Loucy (cell line): ENCODE measurements around the gene PPP1R13B.

Experiments used
- H2AFZ ChIP-seq: fragments of 200-600 bp; sonication (generic); 2 replicates; pipeline ENCODE4 v1.6.0; 2016; ENCODE audit warnings: antibody characterized with exemption, mild to moderate bottlenecking, low read length, moderate library complexity
- H3F3A ChIP-seq: fragments of 200-600 bp; 2 replicates; pipeline ENCODE4 v1.6.0; 2016; ENCODE audit warnings: antibody characterized with exemption, low read depth, mild to moderate bottlenecking
- H3K27me3 ChIP-seq: fragments of 200-600 bp; sonication (generic); 2 replicates; pipeline ENCODE4 v1.6.1; 2014; ENCODE audit warnings: low read length, mild to moderate bottlenecking; ENCODE audit not compliant: insufficient read depth, poor library complexity, severe bottlenecking
- H3K36me3 ChIP-seq: fragments of 200-600 bp; sonication (generic); 2 replicates; pipeline ENCODE4 v1.6.1; 2016; ENCODE audit warnings: low read length; ENCODE audit not compliant: insufficient read depth
- H3K4me1 ChIP-seq: fragments of 200-600 bp; sonication (generic); 2 replicates; pipeline ENCODE4 v1.5.1; 2014; ENCODE audit warnings: low read length, mild to moderate bottlenecking; ENCODE audit not compliant: insufficient read depth, poor library complexity, severe bottlenecking
- H3K4me2 ChIP-seq: fragments of 200-600 bp; sonication (generic); 2 replicates; pipeline ENCODE4 v1.6.0; 2014; ENCODE audit warnings: antibody characterized with exemption, low read length, low read depth, mild to moderate bottlenecking; ENCODE audit not compliant: poor library complexity, severe bottlenecking
- H3K4me3 ChIP-seq: fragments of 200-600 bp; sonication (generic); 2 replicates; pipeline ENCODE4 v1.5.1; 2014; ENCODE audit warnings: low read length, mild to moderate bottlenecking, mixed read lengths; ENCODE audit not compliant: poor library complexity, severe bottlenecking
- H3K79me2 ChIP-seq: fragments of 200-600 bp; sonication (generic); 2 replicates; pipeline ENCODE4 v1.6.1; 2014; ENCODE audit warnings: low read length; ENCODE audit not compliant: insufficient read depth
- H3K9ac ChIP-seq: fragments of 200-600 bp; sonication (generic); 2 replicates; pipeline ENCODE4 v1.6.0; 2014; ENCODE audit warnings: mild to moderate bottlenecking, low read depth, low read length, moderate library complexity; ENCODE audit not compliant: poor library complexity, severe bottlenecking
- H3K9me2 ChIP-seq: fragments of 200-600 bp; sonication (generic); replicated peaks from 2 replicates; pipeline ENCODE4 v1.6.1; 2016; ENCODE audit warnings: low read depth, low read length, mixed read lengths
- H3K9me3 ChIP-seq: fragments of 200-600 bp; sonication (generic); 2 replicates; pipeline ENCODE4 v1.6.1; 2014; ENCODE audit warnings: mild to moderate bottlenecking, antibody characterized with exemption, low read length, low read depth; ENCODE audit not compliant: insufficient read depth
- H4K20me1 ChIP-seq: fragments of 200-600 bp; sonication (generic); 2 replicates; pipeline ENCODE4 v1.6.0; 2014; ENCODE audit warnings: antibody characterized with exemption, low read length, mild to moderate bottlenecking; ENCODE audit not compliant: insufficient read depth, poor library complexity, severe bottlenecking
- CTCF ChIP-seq: fragments of 200-600 bp; sonication (generic); conservative IDR thresholded peaks from 2 replicates; pipeline ENCODE4 v1.5.1; 2014; ENCODE audit warnings: mild to moderate bottlenecking, antibody characterized with exemption, low read length
- EZH2phosphoT487 ChIP-seq: fragments of 200-600 bp; IDR thresholded peaks from 2 replicates; pipeline ENCODE4 v1.6.1; 2018; ENCODE audit warnings: antibody characterized with exemption, mild to moderate bottlenecking, moderate library complexity, borderline replicate concordance

The PPP1R13B gene

DNA sequence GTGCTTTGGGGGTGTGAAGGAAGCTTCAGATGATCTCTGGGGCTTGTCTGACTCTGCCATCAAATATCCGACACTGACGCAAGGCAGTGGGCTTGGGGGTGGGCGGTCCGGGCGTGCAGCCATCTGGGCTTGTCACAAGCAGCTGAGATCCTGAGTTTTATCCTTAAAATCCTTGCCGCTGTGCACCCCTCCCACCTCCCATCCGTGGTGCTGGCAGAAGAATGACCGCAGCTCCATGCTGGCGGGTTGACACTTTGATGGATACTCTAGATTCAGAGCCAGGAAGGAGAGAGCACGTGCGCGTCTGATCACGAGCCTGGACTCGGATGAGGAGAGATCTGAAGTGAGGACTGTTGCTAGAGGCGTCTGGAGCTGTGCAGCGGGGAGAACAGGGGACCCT is 128.8 kb downstream of the PPP1R13B start:
- H2AFZ ChIP-seq, result no peak overlapping the region
- no peaks in the 10 kb centered on the region for H3K9me2 ChIP-seq
- no peak overlapping the region for H3K4me2 ChIP-seq
- no peaks in the 10 kb centered on the region for H3K27me3 ChIP-seq
- H3K9me3 ChIP-seq, result no peaks in the 10 kb centered on the region
- no peaks in the 10 kb centered on the region for H3K36me3 ChIP-seq
- no peaks in the 10 kb centered on the region for H3F3A ChIP-seq
- H4K20me1 ChIP-seq, result peaks cover 9% of the 10 kb centered on the region
- H3K9ac ChIP-seq, result no peak overlapping the region
- H3K79me2 ChIP-seq, result peaks cover 36% of the 10 kb centered on the region
- H3K4me1 ChIP-seq, result peaks cover 8% of the 10 kb centered on the region
- TF ChIP-seq CTCF (no peak), EZH2phosphoT487 (no peak)
- H3K4me3 ChIP-seq, result no peak overlapping the region

GRCh38 chr14:103716899-103717411 is 130.4 kb downstream of the PPP1R13B start:
- H3K9me3 ChIP-seq, result no peaks in the 10 kb centered on the region
- H3K4me1 ChIP-seq, result peaks cover 12% of the 10 kb centered on the region
- H2AFZ ChIP-seq, result no peak overlapping the region
- H3K79me2 ChIP-seq, result peaks cover 43% of the 10 kb centered on the region
- peak overlapping the region; percentile 77 for H3K4me2 ChIP-seq
- peak overlapping the region; percentile 74 for H3K9ac ChIP-seq
- H3K4me3 ChIP-seq, result peak overlapping the region; percentile 76
- H3K9me2 ChIP-seq, result no peaks in the 10 kb centered on the region
- no peaks in the 10 kb centered on the region for H3F3A ChIP-seq
- H3K27me3 ChIP-seq, result no peaks in the 10 kb centered on the region
- H4K20me1 ChIP-seq, result peaks cover 9% of the 10 kb centered on the region
- TF ChIP-seq EZH2phosphoT487, result no peak
- TF ChIP-seq CTCF, result no peak
- H3K36me3 ChIP-seq, result no peaks in the 10 kb centered on the region

DNA sequence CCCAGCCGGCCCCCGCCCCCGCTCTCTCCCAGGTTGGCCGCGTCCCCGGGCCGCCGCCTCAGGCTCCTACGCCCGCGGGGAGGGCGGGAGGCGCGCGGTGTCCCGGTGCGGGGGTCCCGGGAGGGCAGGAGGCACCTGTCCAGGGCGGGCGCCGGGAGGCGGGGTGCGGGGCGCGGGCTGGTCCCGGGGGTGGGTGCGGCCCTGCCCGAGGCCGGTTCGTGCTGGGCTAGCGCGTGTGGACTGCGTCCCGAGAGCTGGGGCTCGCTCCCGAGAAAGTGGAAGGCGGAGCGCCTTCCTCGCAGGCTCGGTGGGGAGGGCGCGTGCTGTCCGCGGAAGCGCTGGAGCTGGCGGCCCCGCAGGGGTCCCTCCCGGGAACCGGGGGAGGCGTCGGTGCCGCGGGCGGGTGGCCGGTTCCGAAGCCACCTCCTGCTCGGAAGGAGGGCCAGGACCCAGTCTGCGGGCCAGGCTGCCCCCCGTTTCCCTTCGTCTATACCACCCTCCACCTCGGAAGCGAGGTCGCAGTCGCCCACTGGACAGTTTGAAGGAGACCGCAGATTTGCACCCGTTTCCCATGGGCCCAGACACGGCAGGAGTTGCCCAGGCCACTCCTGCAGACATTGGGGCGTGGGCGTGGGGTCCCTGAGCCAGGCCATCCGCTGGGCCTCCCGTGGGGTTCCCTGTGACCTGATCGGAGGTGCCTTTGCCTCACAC is 131.1 kb downstream of the PPP1R13B start:
- Histone ChIP-seq H3K9me2 (no peaks in the 10 kb centered on the region), H3K36me3 (no peaks in the 10 kb centered on the region), H3K9ac (peak overlapping the region; percentile 74), H3F3A (no peaks in the 10 kb centered on the region), H3K4me1 (peaks cover 12% of the 10 kb centered on the region), H3K9me3 (no peaks in the 10 kb centered on the region), H3K79me2 (peaks cover 43% of the 10 kb centered on the region), H2AFZ (peak overlapping the region; percentile 31; the same call in 1 of the 2 replicates), H4K20me1 (peaks cover 9% of the 10 kb centered on the region), H3K4me2 (peak overlapping the region; percentile 77), H3K27me3 (no peaks in the 10 kb centered on the region), H3K4me3 (peak overlapping the region; percentile 76)
- TF ChIP-seq EZH2phosphoT487, result no peak
- no peak for TF ChIP-seq CTCF
